Endometrial microvascular endothelial cells (primary cell): Measurements from ENCODE around the gene SFI1. TPM values are rescaled to one million over a fixed set of nuclear protein-coding genes. Genes with fewer than 3 reads are reported as not detected.
"Not testable (repeated sequence)": the region's sequence is repeated elsewhere in the genome, so short reads cannot be mapped to it uniquely, and the experiment has no call there.

Experiments
- in situ Hi-C: cut with HindIII; loops from 2 replicates; pipeline ENCODE4 v1.10.0; 2017; ENCODE audit warnings: low sequenced_read_pairs, low pct_unique_long_range_greater_than_20kb; ENCODE audit errors: inconsistent ontology term
- total RNA-seq: library from RNA; depleted of rRNA; stranded (reverse); fragments of >200 nt; gene quantifications from one replicate; pipeline ENCODE4 v1.2.3, GENCODE V29; 2015; ENCODE audit errors: inconsistent ontology term

The SFI1 gene
- total RNA-seq, 1 donor from 2014 or later, result 20.3 TPM

GRCh38 chr22:31490496-31490925 lies 5.8 kb upstream of the SFI1 start:
- in situ Hi-C loops, result no loop called here

- in situ Hi-C loops, result no loop called here
Observed at GRCh38 chr22:31491218-31491962, 4.9 kb upstream of the SFI1 start.

- in situ Hi-C loops, result no loop called here
Observed at GRCh38 chr22:31492151-31492550, 4.2 kb upstream of the SFI1 start.

- in situ Hi-C loops, result not testable (repeated sequence)
Observed at GRCh38 chr22:31493355-31493754, 3.0 kb upstream of the SFI1 start.

GRCh38 chr22:31495343-31495742 lies 993 bp upstream of the SFI1 start:
- in situ Hi-C loops, result no loop called here

GRCh38 chr22:31496735-31497146 lies 405 bp downstream of the SFI1 start:
- in situ Hi-C loops, result no loop called here

- in situ Hi-C loops, result no loop called here
Observed at GRCh38 chr22:31497148-31497938, 1.0 kb downstream of the SFI1 start.

GRCh38 chr22:31501738-31502137 lies 5.4 kb downstream of the SFI1 start:
- in situ Hi-C loops, result no loop called here

GRCh38 chr22:31503211-31503964 lies 7.1 kb downstream of the SFI1 start:
- in situ Hi-C loops, result no loop called here

GRCh38 chr22:31504282-31504681 lies 7.9 kb downstream of the SFI1 start:
- in situ Hi-C loops, result no loop called here

GRCh38 chr22:31507517-31507916 lies 11.2 kb downstream of the SFI1 start:
- in situ Hi-C loops, result not testable (repeated sequence)

- in situ Hi-C loops, result no loop called here
Observed at GRCh38 chr22:31508536-31508935, 12.2 kb downstream of the SFI1 start.

- in situ Hi-C loops, result no loop called here
Observed at GRCh38 chr22:31509061-31509762, 12.9 kb downstream of the SFI1 start.

GRCh38 chr22:31520051-31520450 lies 23.7 kb downstream of the SFI1 start:
- in situ Hi-C loops, result no loop called here

GRCh38 chr22:31524132-31524531 lies 27.8 kb downstream of the SFI1 start:
- in situ Hi-C loops, result not testable (repeated sequence)

- in situ Hi-C loops, result no loop called here
Observed at GRCh38 chr22:31526270-31526669, 29.9 kb downstream of the SFI1 start.

GRCh38 chr22:31530823-31531195 lies 34.5 kb downstream of the SFI1 start:
- in situ Hi-C loops, result no loop called here

GRCh38 chr22:31532060-31532459 lies 35.7 kb downstream of the SFI1 start:
- in situ Hi-C loops, result no loop called here

GRCh38 chr22:31533374-31533773 lies 37.0 kb downstream of the SFI1 start:
- in situ Hi-C loops, result no loop called here
